Stomach (tissue), 4 donors: ENCODE measurements around the gene RFTN1.

Experiments
- POLR2A ChIP-seq, 4 donors: fragments of 450-650 bp; IDR thresholded peaks; one replicate each; pipeline ENCODE4 v1.6.1; 2016; ENCODE audit warnings: antibody characterized with exemption in 4 of 4, control low read depth in 2 of 4, mild to moderate bottlenecking in 1 of 4, moderate library complexity in 1 of 4
- POLR2AphosphoS5 ChIP-seq, 3 donors: sonication (generic); formaldehyde crosslinking; IDR thresholded peaks; one replicate each; pipeline ENCODE4 v1.6.1; 2016; ENCODE audit warnings: antibody characterized with exemption in 3 of 3
- TF ChIP-seq, protein P1 (sequence below), 7 experiments: fragments of 450-650 bp in 4 of 7; fragments of 200-600 bp in 3 of 7; sonication (generic) in 3 of 7; IDR thresholded peaks; one replicate each; pipeline ENCODE4 v1.5.1; 2016 to 2019; ENCODE audit warnings: antibody characterized with exemption in 7 of 7, control low read depth in 2 of 7, mild to moderate bottlenecking in 1 of 7

DNA sequence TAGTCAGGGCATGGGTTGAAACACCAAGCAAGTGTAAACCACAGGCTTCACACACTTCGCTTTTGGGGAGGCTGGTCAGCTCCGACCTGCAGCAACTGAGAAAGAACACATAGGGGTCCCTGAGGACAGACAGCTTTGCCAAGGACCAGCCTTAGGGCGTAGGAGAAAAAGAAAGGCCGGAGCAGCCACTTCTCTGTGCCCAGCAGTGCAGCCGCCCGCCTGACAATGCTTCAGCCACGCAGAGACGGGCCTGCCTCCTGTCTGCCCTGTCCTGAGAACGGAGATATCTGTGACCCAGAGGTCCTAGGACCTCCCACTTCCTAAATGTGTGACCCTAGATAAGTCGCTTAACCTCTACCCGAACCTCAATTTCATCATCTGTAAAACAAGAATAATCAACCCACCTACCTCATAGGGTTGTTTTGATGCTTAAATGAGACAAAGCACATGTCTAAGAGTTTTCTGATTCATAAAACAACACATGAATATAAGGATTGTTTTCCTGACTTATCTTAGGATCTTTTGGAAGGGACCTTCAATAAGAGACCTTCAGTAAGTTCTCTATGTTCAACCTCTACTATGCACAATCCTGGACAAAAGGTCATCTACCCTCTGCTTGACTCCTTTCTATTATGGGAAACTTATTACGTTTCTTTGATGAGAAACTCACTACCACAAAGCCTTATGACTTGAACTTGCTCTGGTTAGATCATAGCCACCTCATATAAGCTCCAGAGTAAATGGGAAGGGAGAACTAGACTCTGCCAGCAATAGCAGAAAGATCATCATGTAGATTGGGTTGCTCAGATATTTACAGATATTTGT lies 32.9 kb upstream of the RFTN1 start:
- TF ChIP-seq POLR2A (IDR thresholded peaks at IDR 0.05) = no peak
- TF ChIP-seq, protein P1, sequence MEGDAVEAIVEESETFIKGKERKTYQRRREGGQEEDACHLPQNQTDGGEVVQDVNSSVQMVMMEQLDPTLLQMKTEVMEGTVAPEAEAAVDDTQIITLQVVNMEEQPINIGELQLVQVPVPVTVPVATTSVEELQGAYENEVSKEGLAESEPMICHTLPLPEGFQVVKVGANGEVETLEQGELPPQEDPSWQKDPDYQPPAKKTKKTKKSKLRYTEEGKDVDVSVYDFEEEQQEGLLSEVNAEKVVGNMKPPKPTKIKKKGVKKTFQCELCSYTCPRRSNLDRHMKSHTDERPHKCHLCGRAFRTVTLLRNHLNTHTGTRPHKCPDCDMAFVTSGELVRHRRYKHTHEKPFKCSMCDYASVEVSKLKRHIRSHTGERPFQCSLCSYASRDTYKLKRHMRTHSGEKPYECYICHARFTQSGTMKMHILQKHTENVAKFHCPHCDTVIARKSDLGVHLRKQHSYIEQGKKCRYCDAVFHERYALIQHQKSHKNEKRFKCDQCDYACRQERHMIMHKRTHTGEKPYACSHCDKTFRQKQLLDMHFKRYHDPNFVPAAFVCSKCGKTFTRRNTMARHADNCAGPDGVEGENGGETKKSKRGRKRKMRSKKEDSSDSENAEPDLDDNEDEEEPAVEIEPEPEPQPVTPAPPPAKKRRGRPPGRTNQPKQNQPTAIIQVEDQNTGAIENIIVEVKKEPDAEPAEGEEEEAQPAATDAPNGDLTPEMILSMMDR (IDR thresholded peaks at IDR 0.05) = no peak
- no peak for TF ChIP-seq POLR2AphosphoS5 (IDR thresholded peaks at IDR 0.05)
